Activated CD4-positive, alpha-beta memory T cell treated with anti-CD3 and anti-CD28 coated beads, Interleukin-2, amount 10 ng/mL, durations not matched to agents 7 days and 5 days (primary cell): ENCODE measurements around the gene ANKRD33B. TPM values are rescaled to one million over a fixed set of nuclear protein-coding genes. Genes with fewer than 3 reads are reported as not detected.
"Not testable (repeated sequence)": the region's sequence is repeated elsewhere in the genome, so short reads cannot be mapped to it uniquely, and the experiment has no call there.

Experiments used
- CTCF ChIA-PET: fragments of 350-600 bp; sonication (Branson Sonifier 250); formaldehyde crosslinking; loops from one replicate; lab custom pipeline; 2021; ENCODE audit warnings: antibody characterized with exemption, inconsistent platforms; lab: Charles Lee
- POLR2A ChIA-PET: fragments of 350-600 bp; sonication (Branson Sonifier 250); formaldehyde crosslinking; loops from one replicate; lab custom pipeline; 2021; ENCODE audit warnings: antibody characterized with exemption; lab: Charles Lee
- DNase-seq: peaks from one replicate; pipeline ENCODE4 v3.0.0-alpha.2; 2020
- H3K27ac Mint-ChIP-seq: one replicate; pipeline ENCODE4 v1.8.0; 2021; ENCODE audit warnings: mild to moderate bottlenecking, mixed read lengths
- H3K27me3 Mint-ChIP-seq: one replicate; pipeline ENCODE4 v1.8.0; 2021; ENCODE audit warnings: mixed read lengths
- H3K36me3 Mint-ChIP-seq: one replicate; pipeline ENCODE4 v1.8.0; 2021; ENCODE audit warnings: low read depth, mixed read lengths
- H3K4me1 Mint-ChIP-seq: one replicate; pipeline ENCODE4 v1.8.0; 2021; ENCODE audit warnings: mixed read lengths
- H3K4me3 Mint-ChIP-seq: one replicate; pipeline ENCODE4 v1.8.0; 2021; ENCODE audit warnings: mild to moderate bottlenecking, mixed read lengths
- H3K9me3 Mint-ChIP-seq: one replicate; pipeline ENCODE4 v1.8.0; 2021; ENCODE audit warnings: mixed read lengths
- total RNA-seq, 2 experiments: library from RNA; stranded (reverse); gene quantifications; one replicate each; pipeline ENCODE4 v1.2.3, GENCODE V29; 2021

ANKRD33B gene
- total RNA-seq, 2 experiments from 2014 or later = 9.5 to 9.9 TPM

DNA sequence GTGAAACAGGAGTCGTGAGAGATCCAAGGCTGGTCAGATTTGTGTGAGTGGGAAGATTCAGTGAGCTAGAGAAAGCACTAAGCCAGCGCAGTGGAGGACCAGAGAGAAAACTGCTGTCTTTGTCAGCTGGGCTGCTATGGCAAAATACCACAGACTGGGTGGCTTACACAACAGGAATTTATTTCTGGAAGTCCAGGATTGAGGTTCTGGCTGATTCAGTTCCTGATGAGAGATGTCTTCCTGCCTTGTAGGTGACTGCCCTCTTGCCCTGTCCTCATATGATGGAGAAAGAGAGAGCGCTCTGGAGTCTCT is 24.2 kb upstream of the ANKRD33B start:
- no peaks in the 10 kb centered on the region for H3K36me3 Mint-ChIP-seq
- no peak for DNase-seq
- ChIA-PET CTCF (no interaction called here), POLR2A (no interaction called here)
- H3K27me3 Mint-ChIP-seq = peaks cover 39% of the 10 kb centered on the region
- peaks cover 16% of the 10 kb centered on the region for H3K4me1 Mint-ChIP-seq
- H3K4me3 Mint-ChIP-seq = no peak overlapping the region
- no peak overlapping the region for H3K27ac Mint-ChIP-seq
- H3K9me3 Mint-ChIP-seq = no peaks in the 10 kb centered on the region

DNA sequence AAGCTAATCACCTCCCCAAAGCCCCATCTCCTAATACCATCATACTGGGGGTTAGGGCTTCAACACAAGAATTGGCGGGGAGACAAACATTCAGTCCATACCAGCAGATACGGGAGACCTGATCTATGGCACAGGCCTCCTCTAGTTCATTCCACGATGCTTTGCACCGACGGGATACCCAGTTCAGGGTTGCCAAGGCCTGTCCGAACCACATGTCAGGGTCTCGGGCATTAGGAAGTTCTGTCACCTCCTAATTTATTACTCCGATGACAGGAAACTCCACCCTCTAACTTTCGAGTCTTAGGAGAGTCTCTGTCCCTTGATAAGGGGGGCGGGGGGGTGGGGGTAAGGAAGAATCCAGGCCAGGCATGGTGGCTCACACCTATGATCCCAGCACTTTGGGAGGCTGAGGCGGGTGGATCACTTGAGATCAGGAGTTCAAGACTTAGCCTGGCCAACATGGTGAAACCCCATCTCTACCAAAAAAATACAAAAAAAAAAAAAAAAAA is 23.8 kb upstream of the ANKRD33B start:
- Mint-ChIP-seq H3K27ac (no peak overlapping the region), H3K9me3 (no peaks in the 10 kb centered on the region), H3K36me3 (no peaks in the 10 kb centered on the region), H3K27me3 (peaks cover 38% of the 10 kb centered on the region), H3K4me3 (no peak overlapping the region), H3K4me1 (peaks cover 16% of the 10 kb centered on the region)
- CTCF ChIA-PET = no interaction called here
- no peak for DNase-seq
- POLR2A ChIA-PET = no interaction called here

DNA sequence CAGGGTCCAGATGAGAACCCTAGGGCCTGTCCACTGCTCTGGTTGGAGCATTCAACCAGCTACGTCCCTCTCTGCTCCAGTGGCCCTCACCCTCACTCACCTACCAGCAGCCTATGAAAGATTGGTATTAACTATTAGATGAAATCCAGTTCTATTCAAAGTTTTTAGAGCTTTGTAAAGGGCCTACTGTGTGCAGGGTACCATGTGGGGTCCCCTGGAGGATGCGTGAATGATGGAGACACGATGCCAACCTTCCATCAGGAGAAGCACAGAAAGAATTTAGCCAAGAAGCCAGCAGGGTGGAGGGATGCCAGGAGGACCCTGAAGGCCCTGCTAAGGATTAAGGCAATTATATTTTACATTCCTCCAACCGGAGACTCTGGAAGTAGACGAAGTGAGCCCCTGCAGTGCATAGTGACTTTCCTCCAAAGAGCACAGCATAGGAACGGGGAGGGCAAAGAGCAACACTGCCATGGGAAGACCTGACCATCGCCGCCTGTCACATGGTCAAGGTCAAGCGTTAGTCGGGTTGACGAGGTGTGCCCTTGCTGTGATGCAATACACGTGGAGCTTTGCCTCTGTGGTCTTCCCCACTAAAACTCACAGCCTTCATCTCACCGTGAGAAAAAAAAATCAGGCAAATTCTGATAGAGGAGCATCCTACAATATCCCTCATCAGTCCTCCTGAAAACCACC is 22.8 kb upstream of the ANKRD33B start:
- ChIA-PET CTCF (interaction anchor here (1.3 kb wide), 1 partner anchor 21 kb away, joined by 7 read pairs; no protein-coding TSS in a partner anchor), POLR2A (no interaction called here)
- Mint-ChIP-seq H3K36me3 (no peaks in the 10 kb centered on the region), H3K4me3 (no peak overlapping the region), H3K9me3 (no peaks in the 10 kb centered on the region), H3K27ac (no peak overlapping the region), H3K27me3 (peaks cover 42% of the 10 kb centered on the region), H3K4me1 (peaks cover 16% of the 10 kb centered on the region)
- no peak for DNase-seq

DNA sequence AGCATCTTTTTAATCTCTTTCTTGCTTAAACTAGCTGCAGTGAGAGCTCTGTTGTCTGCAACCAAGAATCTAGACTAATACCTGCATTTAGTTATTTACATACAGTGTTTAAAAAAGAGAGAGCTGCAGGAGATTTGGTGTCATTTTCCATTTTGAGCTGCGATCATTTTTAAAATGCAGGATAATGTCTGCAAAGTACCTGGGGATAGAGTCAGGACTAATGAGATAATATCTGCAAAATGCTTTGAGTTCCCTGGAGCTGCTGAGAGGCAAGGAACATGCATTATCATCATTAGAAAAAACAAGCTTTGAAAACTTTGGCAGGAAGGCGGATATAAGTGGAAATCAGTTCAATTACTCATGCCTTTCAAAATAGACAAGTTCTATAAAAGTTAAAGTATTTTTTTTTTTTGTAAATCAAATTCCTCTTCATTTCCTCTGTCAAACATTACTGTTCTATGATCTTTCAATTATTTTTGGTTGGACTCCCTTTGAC is 21.8 kb upstream of the ANKRD33B start:
- CTCF ChIA-PET = interaction anchor here (0.6 to 1.3 kb wide), 3 partner anchors 22 to 85 kb away, joined by 3 to 7 read pairs (median 3); no protein-coding TSS in a partner anchor
- Mint-ChIP-seq H3K27me3 (peaks cover 47% of the 10 kb centered on the region), H3K4me3 (no peak overlapping the region), H3K9me3 (no peaks in the 10 kb centered on the region), H3K27ac (no peak overlapping the region), H3K36me3 (no peaks in the 10 kb centered on the region), H3K4me1 (peaks cover 9% of the 10 kb centered on the region)
- no peak for DNase-seq
- POLR2A ChIA-PET = no interaction called here

DNA sequence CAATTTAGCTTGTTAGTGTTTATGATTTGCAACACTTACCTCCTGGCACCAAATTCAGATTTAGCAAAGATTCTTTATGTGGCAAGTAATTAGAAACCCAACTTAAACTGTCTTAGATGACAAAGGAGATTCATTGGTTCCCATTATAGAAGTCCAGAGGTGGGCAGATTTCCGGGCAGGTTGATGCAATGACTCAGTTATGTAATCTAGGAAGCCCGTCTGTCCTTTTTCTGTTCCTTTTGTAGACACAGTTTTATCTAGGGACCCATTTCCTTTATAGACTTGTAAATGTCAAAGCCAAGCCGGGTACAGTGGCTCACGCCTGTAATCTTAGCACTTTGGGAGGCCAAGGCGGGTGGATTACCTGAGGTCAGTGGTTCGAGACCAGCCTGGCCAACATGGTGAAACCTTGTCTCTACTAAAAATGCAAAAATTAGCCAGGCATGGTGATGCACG is 20.3 kb upstream of the ANKRD33B start:
- no peak for DNase-seq
- CTCF ChIA-PET = no interaction called here
- Mint-ChIP-seq H3K27me3 (peaks cover 47% of the 10 kb centered on the region), H3K4me3 (no peak overlapping the region), H3K9me3 (no peaks in the 10 kb centered on the region), H3K36me3 (no peaks in the 10 kb centered on the region), H3K27ac (no peak overlapping the region), H3K4me1 (peaks cover 3% of the 10 kb centered on the region)
- POLR2A ChIA-PET = no interaction called here

DNA sequence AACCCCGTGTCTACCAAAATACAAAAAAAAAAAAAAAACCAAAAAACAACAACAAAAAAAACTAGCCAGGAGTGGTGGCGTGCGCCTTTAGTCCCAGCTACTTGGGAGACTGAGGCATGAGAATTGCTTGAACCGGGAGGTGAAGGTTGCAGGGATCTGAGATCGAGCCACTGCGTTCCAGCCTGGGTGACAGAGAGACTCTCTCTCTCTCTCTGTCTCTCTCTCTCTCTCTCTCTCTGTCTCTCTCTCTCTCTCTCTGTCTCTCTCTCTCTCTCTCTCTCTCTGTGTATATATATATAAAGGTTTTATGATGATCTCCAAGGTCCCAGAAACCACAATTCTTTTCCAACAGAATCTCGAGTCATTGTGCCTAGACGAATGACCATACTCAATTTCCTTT is 18.8 kb upstream of the ANKRD33B start:
- no peak for DNase-seq
- ChIA-PET POLR2A (no interaction called here), CTCF (no interaction called here)
- Mint-ChIP-seq H3K9me3 (no peaks in the 10 kb centered on the region), H3K36me3 (no peaks in the 10 kb centered on the region), H3K4me3 (no peak overlapping the region), H3K4me1 (peaks cover 3% of the 10 kb centered on the region), H3K27me3 (peaks cover 38% of the 10 kb centered on the region), H3K27ac (no peak overlapping the region)

DNA sequence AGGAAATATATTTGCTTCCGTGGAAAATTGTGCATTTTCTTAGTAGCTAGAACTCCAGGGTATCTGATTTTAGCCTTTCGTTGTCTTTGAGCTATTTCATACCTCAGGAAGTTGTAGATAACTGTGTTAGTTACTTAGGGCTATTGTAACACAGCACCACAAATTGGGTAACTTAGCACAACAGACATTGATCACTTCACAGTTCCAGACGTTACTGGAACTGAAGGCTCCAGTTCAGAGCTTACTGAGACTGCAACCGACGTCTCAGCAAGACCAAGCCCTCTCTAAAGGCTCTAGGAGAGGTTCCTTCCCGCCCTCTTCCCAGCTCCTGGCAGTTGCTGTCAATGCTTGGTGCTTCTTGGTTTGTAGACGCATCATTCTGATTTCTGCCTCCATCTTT is 17.7 kb upstream of the ANKRD33B start:
- no peaks in the 10 kb centered on the region for H3K36me3 Mint-ChIP-seq
- ChIA-PET CTCF (no interaction called here), POLR2A (no interaction called here)
- no peak for DNase-seq
- H3K27ac Mint-ChIP-seq = no peak overlapping the region
- no peaks in the 10 kb centered on the region for H3K9me3 Mint-ChIP-seq
- peaks cover 36% of the 10 kb centered on the region for H3K27me3 Mint-ChIP-seq
- H3K4me1 Mint-ChIP-seq = peaks cover 3% of the 10 kb centered on the region
- no peak overlapping the region for H3K4me3 Mint-ChIP-seq

DNA sequence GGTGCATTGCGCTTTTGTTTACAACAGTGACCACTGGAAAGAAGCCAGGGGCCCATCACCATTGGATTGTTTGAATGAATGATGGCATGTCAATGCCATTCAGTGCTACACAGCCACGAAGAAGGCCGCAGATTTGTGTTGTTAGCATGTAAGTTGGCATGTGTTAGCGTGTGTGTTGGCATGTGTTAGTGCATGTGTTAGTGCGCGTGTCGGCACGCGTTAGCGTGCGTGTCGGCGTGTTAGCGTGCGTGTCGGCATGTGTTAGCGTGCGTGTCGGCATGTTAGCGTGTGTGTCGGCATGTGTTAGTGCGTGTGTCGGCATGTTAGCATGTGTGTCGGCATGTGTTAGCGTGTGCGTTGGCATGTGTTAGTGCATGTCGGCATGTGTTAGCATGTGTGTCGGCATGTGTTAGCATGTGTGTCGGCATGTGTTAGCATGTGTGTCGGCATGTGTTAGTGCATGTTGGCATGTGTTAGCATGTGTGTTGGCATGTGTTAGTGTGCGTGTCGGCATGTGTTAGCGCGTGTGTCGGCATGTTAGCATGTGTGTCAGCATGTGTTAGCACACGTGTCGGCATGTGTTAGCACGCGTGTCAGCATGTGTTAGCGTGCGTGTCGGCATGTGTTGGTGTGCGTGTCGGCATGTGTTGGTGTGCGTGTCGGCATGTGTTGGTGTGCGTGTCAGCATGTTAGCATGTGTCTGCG is 15.3 kb upstream of the ANKRD33B start:
- H3K27ac Mint-ChIP-seq = no peak overlapping the region
- H3K4me3 Mint-ChIP-seq = no peak overlapping the region
- H3K9me3 Mint-ChIP-seq = no peaks in the 10 kb centered on the region
- POLR2A ChIA-PET = interaction anchor here (1.2 kb wide), 1 partner anchor 15 kb away, joined by 4 read pairs; the partner anchor contains the start of gene ANKRD33B
- CTCF ChIA-PET = no interaction called here
- H3K4me1 Mint-ChIP-seq = peaks cover 20% of the 10 kb centered on the region
- H3K36me3 Mint-ChIP-seq = no peaks in the 10 kb centered on the region
- DNase-seq = no peak
- peaks cover 24% of the 10 kb centered on the region for H3K27me3 Mint-ChIP-seq

DNA sequence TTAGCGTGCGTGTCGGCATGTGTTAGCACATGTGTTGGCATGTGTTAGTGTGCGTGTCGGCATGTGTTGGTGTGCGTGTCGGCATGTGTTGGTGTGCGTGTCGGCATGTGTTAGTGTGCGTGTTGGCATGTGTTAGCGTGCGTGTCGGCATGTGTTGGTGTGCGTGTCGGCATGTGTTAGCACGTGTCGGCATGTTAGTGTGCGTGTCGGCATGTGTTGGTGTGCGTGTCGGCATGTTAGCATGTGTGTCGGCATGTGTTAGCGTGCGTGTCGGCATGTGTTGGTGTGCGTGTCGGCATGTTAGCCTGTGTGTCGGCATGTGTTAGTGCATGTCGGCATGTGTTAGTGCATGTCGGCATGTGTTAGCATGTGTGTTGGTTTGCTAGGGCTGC is 14.8 kb upstream of the ANKRD33B start:
- H3K4me1 Mint-ChIP-seq = peaks cover 21% of the 10 kb centered on the region
- POLR2A ChIA-PET, H3K4me3 Mint-ChIP-seq, H3K9me3 Mint-ChIP-seq, H3K36me3 Mint-ChIP-seq, H3K27ac Mint-ChIP-seq, DNase-seq, CTCF ChIA-PET: not testable (repeated sequence)
- peaks cover 22% of the 10 kb centered on the region for H3K27me3 Mint-ChIP-seq

DNA sequence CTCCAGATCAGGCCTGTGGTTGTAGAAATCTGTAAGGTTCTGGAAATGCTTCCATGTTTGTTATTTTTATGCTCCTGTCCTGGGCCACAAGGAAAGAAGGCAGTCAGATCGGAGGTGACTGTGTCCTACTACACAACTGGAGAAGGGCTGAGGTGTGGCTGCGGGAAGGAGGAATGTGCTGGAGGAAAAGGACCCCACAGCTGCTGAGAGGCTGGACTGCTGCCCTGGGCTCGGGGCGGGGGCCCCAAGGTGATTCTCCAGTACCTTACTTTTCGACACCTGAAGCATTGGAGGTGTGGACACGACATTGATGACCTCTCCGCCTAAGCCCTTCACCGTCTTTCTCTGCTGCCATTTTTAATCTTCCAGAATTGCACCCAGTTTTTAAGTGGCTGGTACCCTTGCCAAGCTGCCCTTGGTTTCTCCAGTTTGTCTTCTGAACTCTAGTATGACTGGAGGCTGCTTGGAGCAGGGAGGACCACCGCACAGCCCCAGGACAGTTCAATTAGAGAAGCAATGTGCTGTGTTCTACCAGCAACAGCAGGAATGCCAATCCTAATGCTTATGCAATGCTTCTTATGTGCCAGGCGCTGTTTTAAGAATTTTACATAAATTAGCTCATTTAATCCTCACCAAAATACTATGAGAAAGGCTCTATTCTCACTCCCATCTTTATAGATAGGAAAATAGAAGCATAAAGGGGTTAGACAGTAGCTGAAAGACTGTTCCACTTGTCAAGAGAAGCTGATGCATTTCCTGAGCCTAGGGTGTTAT is 13.5 kb upstream of the ANKRD33B start:
- ChIA-PET POLR2A (no interaction called here), CTCF (interaction anchor here (1.6 to 2.5 kb wide), 2 partner anchors 9 to 77 kb away, joined by 4 to 9 read pairs; no protein-coding TSS in a partner anchor)
- H3K27ac Mint-ChIP-seq = no peak overlapping the region
- peaks cover 26% of the 10 kb centered on the region for H3K27me3 Mint-ChIP-seq
- H3K4me1 Mint-ChIP-seq = peaks cover 21% of the 10 kb centered on the region
- DNase-seq = no peak
- H3K4me3 Mint-ChIP-seq = no peak overlapping the region
- H3K9me3 Mint-ChIP-seq = no peaks in the 10 kb centered on the region
- no peaks in the 10 kb centered on the region for H3K36me3 Mint-ChIP-seq

DNA sequence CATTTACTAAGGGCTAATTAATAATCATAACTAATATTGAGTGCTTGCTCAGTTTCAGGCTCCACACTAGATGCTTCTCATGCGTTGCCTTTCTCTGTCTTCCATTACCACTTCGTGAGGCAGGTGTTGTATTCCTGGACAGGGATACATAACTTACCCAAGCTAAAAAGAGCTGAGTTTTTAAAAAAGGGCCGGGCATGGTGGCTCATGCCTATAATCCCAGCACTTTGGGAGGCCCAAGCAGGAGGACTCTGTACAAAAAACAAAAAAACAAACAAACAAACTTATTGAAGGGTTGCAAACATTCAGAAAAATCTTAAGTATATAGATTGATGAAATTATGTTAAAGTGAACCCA is 12.1 kb upstream of the ANKRD33B start:
- ChIA-PET CTCF (interaction anchor here (2.5 kb wide), 1 partner anchor 76 kb away, joined by 9 read pairs; no protein-coding TSS in a partner anchor), POLR2A (interaction anchor here (0.6 to 1.3 kb wide), 2 partner anchors 12 to 84 kb away, joined by 3 read pairs; partner anchors contain the start of gene ANKRD33B)
- Mint-ChIP-seq H3K9me3 (no peaks in the 10 kb centered on the region), H3K4me1 (peaks cover 23% of the 10 kb centered on the region), H3K4me3 (no peak overlapping the region), H3K27ac (no peak overlapping the region), H3K27me3 (peaks cover 23% of the 10 kb centered on the region), H3K36me3 (no peaks in the 10 kb centered on the region)
- DNase-seq = no peak

DNA sequence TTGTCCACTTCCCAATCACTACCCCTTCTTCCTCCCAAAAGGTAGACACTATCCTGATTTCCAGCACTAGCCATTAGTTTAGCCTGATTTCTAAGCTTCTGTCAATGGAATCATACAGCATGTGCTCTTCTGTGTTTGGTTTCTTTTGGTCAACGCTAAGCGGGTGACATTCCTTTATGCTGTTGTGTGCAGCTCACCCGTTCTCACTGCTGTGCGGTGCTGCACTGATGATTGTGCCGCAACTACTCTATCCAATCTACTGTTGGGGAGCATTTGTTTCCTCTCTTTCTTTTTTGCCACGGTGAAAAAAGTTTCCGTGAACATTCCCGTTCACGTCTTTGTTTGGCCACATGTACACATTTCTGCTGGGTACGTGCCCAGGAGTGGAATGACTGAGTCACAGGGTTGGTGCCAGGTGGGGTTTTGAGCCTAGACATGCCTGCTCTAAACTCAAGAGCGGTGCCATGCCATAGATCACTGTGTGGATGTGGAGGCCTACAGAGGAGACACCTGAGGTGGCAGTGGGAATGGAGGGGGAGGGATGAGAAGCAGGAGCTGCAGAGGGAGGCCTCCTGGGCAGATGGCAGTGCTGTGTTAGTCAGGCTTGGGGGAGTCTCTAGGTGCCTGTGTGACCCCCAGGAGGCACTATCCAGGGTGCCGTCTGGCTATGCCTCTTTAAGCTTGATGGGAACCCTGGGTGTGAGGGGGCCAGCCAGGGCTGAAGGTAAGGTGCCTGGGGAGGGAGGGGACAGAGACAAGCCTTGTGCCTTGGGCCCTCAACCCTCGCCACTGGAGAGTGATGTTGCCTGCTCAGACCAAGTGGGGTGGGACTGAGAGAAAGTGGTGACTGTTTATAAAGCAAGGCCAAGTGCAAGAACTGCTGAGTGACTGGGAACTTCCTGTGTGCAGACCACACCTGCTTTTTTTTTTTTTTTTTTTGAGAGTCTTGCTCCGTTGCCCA is 11.4 kb upstream of the ANKRD33B start:
- H3K27ac Mint-ChIP-seq = peak overlapping the region; percentile 35
- POLR2A ChIA-PET = interaction anchor here (0.6 to 1.3 kb wide), 2 partner anchors 12 to 83 kb away, joined by 3 read pairs; partner anchors contain the start of gene ANKRD33B

More for the DNA sequence above, 11.4 kb upstream of the ANKRD33B start:
- CTCF ChIA-PET = interaction anchor here (1.1 to 2.5 kb wide), 3 partner anchors 75 to 83 kb away, joined by 3 to 9 read pairs (median 4); no protein-coding TSS in a partner anchor
- no peaks in the 10 kb centered on the region for H3K36me3 Mint-ChIP-seq
- peak; percentile 34 for DNase-seq
- peaks cover 21% of the 10 kb centered on the region for H3K4me1 Mint-ChIP-seq
- H3K9me3 Mint-ChIP-seq = no peaks in the 10 kb centered on the region
- peaks cover 25% of the 10 kb centered on the region for H3K27me3 Mint-ChIP-seq
- H3K4me3 Mint-ChIP-seq = no peak overlapping the region
